HEK293T (cell line): Measurements from ENCODE around the gene CERS4.
"Not testable (repeated sequence)": the region's sequence is repeated elsewhere in the genome, so short reads cannot be mapped to it uniquely, and the experiment has no call there.

Source experiments
- CTCF ChIA-PET: fragments of 350-600 bp; formaldehyde crosslinking; extraction: SDS; loops from one replicate; lab custom pipeline; 2021; ENCODE audit warnings: antibody characterized with exemption, inconsistent platforms; lab: Yijun Ruan, JAX
- POLR2A ChIA-PET: fragments of 350-600 bp; formaldehyde crosslinking; extraction: SDS; loops from one replicate; lab custom pipeline; 2020; ENCODE audit warnings: antibody characterized with exemption, inconsistent platforms; lab: Yijun Ruan, JAX
- DNase-seq: peaks from one replicate; pipeline ENCODE4 v3.0.0; 2012; ENCODE audit warnings: mixed read lengths; ENCODE audit errors: extremely low spot score
- ARNT ChIP-seq: fragments of 450-650 bp; IDR thresholded peaks from 2 replicates; pipeline ENCODE4 v1.6.1; 2017; ENCODE audit warnings: mild to moderate bottlenecking
- BHLHE40 ChIP-seq: fragments of 450-650 bp; IDR thresholded peaks from 2 replicates; pipeline ENCODE4 v1.6.1; 2016; ENCODE audit warnings: mild to moderate bottlenecking, moderate library complexity, borderline replicate concordance
- CTBP1 ChIP-seq: fragments of 450-650 bp; IDR thresholded peaks from 2 replicates; pipeline ENCODE4 v1.6.1; 2016; ENCODE audit warnings: borderline replicate concordance
- ELF4 ChIP-seq: fragments of 450-650 bp; IDR thresholded peaks from 2 replicates; pipeline ENCODE4 v1.6.1; 2017; ENCODE audit warnings: antibody characterized with exemption
- FOXA1 ChIP-seq: fragments of 450-650 bp; IDR thresholded peaks from 2 replicates; pipeline ENCODE4 v1.6.1; 2016; ENCODE audit warnings: mild to moderate bottlenecking
- FOXK2 ChIP-seq: fragments of 450-650 bp; IDR thresholded peaks from 2 replicates; pipeline ENCODE4 v1.6.1; 2016; ENCODE audit warnings: mild to moderate bottlenecking
- FOXM1 ChIP-seq: fragments of 450-650 bp; IDR thresholded peaks from 2 replicates; pipeline ENCODE4 v1.6.1; 2017; ENCODE audit warnings: mild to moderate bottlenecking, borderline replicate concordance
- HDGF ChIP-seq: fragments of 450-650 bp; IDR thresholded peaks from 2 replicates; pipeline ENCODE4 v1.6.1; 2017; ENCODE audit warnings: antibody characterized with exemption, borderline replicate concordance
- L3MBTL2 ChIP-seq: fragments of 450-650 bp; conservative IDR thresholded peaks from 2 replicates; pipeline ENCODE4 v1.6.1; 2016; ENCODE audit warnings: mild to moderate bottlenecking
- LEF1 ChIP-seq: fragments of 450-650 bp; IDR thresholded peaks from 2 replicates; pipeline ENCODE4 v1.6.1; 2017; ENCODE audit warnings: mild to moderate bottlenecking, borderline replicate concordance
- NFRKB ChIP-seq: fragments of 450-650 bp; IDR thresholded peaks from 2 replicates; pipeline ENCODE4 v1.6.1; 2016; ENCODE audit warnings: mild to moderate bottlenecking, moderate library complexity
- PKNOX1 ChIP-seq: fragments of 450-650 bp; IDR thresholded peaks from 2 replicates; pipeline ENCODE4 v1.6.1; 2016
- SP1 ChIP-seq: fragments of 450-650 bp; IDR thresholded peaks from 2 replicates; pipeline ENCODE4 v1.6.1; 2017
- SUZ12 ChIP-seq: fragments of 450-650 bp; IDR thresholded peaks from 2 replicates; pipeline ENCODE4 v1.6.1; 2016; ENCODE audit warnings: mild to moderate bottlenecking
- TARDBP ChIP-seq: fragments of 450-650 bp; IDR thresholded peaks from 2 replicates; pipeline ENCODE4 v1.6.1; 2016
- ZNF384 ChIP-seq: fragments of 450-650 bp; IDR thresholded peaks from 2 replicates; pipeline ENCODE4 v1.6.1; 2016

The CERS4 gene

GRCh38 chr19:8261881-8262280 lies 52.7 kb downstream of the CERS4 start:
- no peak for DNase-seq
- TF ChIP-seq SP1 (no peak), FOXK2 (no peak), HDGF (no peak), FOXM1 (no peak), LEF1 (no peak), BHLHE40 (no peak)
- CTCF ChIA-PET: no interaction called here
- POLR2A ChIA-PET: no interaction called here

GRCh38 chr19:8262431-8262830 lies 53.3 kb downstream of the CERS4 start:
- CTCF ChIA-PET: interaction anchor here (0.5 kb wide), 1 partner anchor 360 kb away, joined by 5 read pairs; no protein-coding TSS in a partner anchor
- no peak for TF ChIP-seq FOXA1
- TF ChIP-seq BHLHE40: no peak
- no peak for TF ChIP-seq NFRKB
- no peak for TF ChIP-seq TARDBP
- no peak for TF ChIP-seq ELF4
- no peak for TF ChIP-seq L3MBTL2
- TF ChIP-seq PKNOX1: no peak
- TF ChIP-seq ZNF384: no peak
- no peak for TF ChIP-seq FOXK2
- TF ChIP-seq CTBP1: no peak
- no peak for TF ChIP-seq HDGF
- TF ChIP-seq FOXM1: no peak
- TF ChIP-seq LEF1: no peak
- no peak for DNase-seq
- POLR2A ChIA-PET: no interaction called here

- DNase-seq, POLR2A ChIA-PET: not testable (repeated sequence)
- CTCF ChIA-PET: interaction anchor here (0.6 kb wide), 2 partner anchors 66 to 98 kb away, joined by 3 to 5 read pairs; no protein-coding TSS in a partner anchor
Observed at GRCh38 chr19:8264248-8264647, 55.1 kb downstream of the CERS4 start.

GRCh38 chr19:8265872-8266271 lies 56.7 kb downstream of the CERS4 start:
- DNase-seq: no peak
- ChIA-PET CTCF (no interaction called here), POLR2A (no interaction called here)
- no peak for TF ChIP-seq HDGF
- TF ChIP-seq BHLHE40: no peak
- TF ChIP-seq TARDBP: no peak
- TF ChIP-seq NFRKB: no peak
- no peak for TF ChIP-seq FOXK2
- no peak for TF ChIP-seq PKNOX1
- no peak for TF ChIP-seq FOXM1
- no peak for TF ChIP-seq FOXA1
- no peak for TF ChIP-seq CTBP1
- TF ChIP-seq ZNF384: no peak
- TF ChIP-seq LEF1: no peak
- no peak for TF ChIP-seq L3MBTL2
- TF ChIP-seq ELF4: no peak

- POLR2A ChIA-PET: no interaction called here
- CTCF ChIA-PET: no interaction called here
- DNase-seq: no peak
- TF ChIP-seq FOXA1 (no peak), PKNOX1 (no peak), ZNF384 (no peak), FOXM1 (no peak), SP1 (no peak), CTBP1 (no peak), TARDBP (no peak), FOXK2 (no peak), ARNT (no peak)
Observed at GRCh38 chr19:8269724-8270123, 60.6 kb downstream of the CERS4 start.

- DNase-seq, POLR2A ChIA-PET, CTCF ChIA-PET: not testable (repeated sequence)
Observed at GRCh38 chr19:8276508-8276907, 67.3 kb downstream of the CERS4 start.

- POLR2A ChIA-PET, CTCF ChIA-PET, DNase-seq: not testable (repeated sequence)
Observed at GRCh38 chr19:8291337-8291736, 82.2 kb downstream of the CERS4 start.

GRCh38 chr19:8302357-8302691 lies 93.2 kb downstream of the CERS4 start:
- ChIA-PET POLR2A (no interaction called here), CTCF (no interaction called here)
- DNase-seq: no peak
- TF ChIP-seq FOXK2 (no peak), SP1 (no peak), ZNF384 (no peak), NFRKB (no peak), ELF4 (no peak), L3MBTL2 (no peak), FOXM1 (no peak), BHLHE40 (no peak), SUZ12 (no peak), LEF1 (no peak), PKNOX1 (no peak)
